ENCODE data around the gene CACNA1C.

The CACNA1C gene

DNA sequence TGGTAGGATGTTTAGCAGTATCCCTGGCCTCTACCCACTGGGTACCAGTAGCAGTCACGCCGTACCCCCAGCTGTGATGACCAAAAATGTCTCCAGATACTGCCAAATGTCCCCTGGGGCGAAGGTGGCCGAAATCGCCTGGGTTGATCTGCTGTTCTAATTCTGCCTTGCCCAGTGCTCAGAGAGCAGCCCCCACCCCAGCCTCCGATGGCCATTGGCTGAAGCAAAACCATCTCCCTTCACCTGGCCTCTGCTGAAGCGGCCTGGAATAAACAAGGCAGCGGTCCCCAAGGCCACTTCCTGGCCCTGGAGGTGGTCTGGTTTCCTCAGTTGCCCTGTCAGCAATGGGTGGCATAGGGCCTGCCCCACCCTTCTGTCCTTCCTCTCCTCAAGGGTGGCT lies 298.4 kb downstream of the CACNA1C start:
- Histone ChIP-seq H3K4me1 (ENCODE audit: control extremely low read depth in 1 of 4, control insufficient read depth in 4 of 4, insufficient read depth in 4 of 4, low read length in 3 of 4) (peaks cover 5 to 44% (median 40%) of the 10 kb centered on the region in 4 experiments), H3K4me3 (ENCODE audit: control insufficient read depth in 1 of 7, extremely low read depth in 1 of 7, insufficient read depth in 4 of 7, low read depth in 2 of 7, low read length in 6 of 7) (no peak overlapping the region), H3K27me3 (replicated peaks in 2 of 5; ENCODE audit: control insufficient read depth in 4 of 5, insufficient read depth in 5 of 5, low read length in 4 of 5) (no peaks in the 10 kb centered on the region), H3K27ac (ENCODE audit: insufficient read depth in 1 of 2, low read depth in 1 of 2, low read length in 2 of 2, poor library complexity in 1 of 2, severe bottlenecking in 2 of 2) (no peak overlapping the region), H3K36me3 (ENCODE audit: control insufficient read depth in 4 of 4, insufficient read depth in 4 of 4, low read length in 3 of 4) (no peaks in the 10 kb centered on the region), H3K9me3 (ENCODE audit: control extremely low read depth in 1 of 5, control insufficient read depth in 4 of 5, insufficient read depth in 2 of 5, low read depth in 1 of 5, low read length in 4 of 5) (no peaks in the 10 kb centered on the region)
- 96% methylated on average over 8 of the region's 8 CpGs for WGBS (ENCODE audit: insufficient coverage)
- ChIA-PET POLR2A (no interaction called here), CTCF (no interaction called here)
- no peak for DNase-seq

DNA sequence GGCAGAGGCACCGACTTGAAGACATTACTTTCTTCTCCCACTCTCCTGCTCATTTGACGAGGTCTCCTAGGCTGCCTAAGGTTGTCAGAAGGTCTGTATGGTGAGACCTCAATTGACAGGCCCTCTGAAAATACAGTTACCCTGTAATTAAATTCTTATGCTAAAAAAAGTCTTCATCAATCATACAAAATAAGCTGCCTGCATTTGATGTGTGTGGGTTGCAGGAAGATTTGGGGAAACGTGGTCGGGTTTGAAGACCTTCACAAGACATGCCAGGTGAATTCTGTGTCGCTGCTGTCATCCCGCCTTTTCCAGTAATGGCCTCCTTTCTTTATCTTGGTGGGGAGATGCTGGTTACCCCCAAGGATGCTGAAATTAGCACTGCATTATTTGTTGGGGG lies 299.4 kb downstream of the CACNA1C start:
- no peak overlapping the region for H3K27ac ChIP-seq (ENCODE audit: insufficient read depth in 1 of 2, low read depth in 1 of 2, low read length in 2 of 2, poor library complexity in 1 of 2, severe bottlenecking in 2 of 2)
- H3K4me1 ChIP-seq (ENCODE audit: control extremely low read depth in 1 of 4, control insufficient read depth in 4 of 4, insufficient read depth in 4 of 4, low read length in 3 of 4) = peaks cover 5 to 55% (median 48%) of the 10 kb centered on the region in 4 experiments
- ChIA-PET CTCF (no interaction called here), POLR2A (no interaction called here)
- 93% methylated on average over 5 of the region's 6 CpGs for WGBS (ENCODE audit: insufficient coverage)
- no peak for DNase-seq
- H3K27me3 ChIP-seq (replicated peaks in 2 of 5; ENCODE audit: control insufficient read depth in 4 of 5, insufficient read depth in 5 of 5, low read length in 4 of 5) = no peaks in the 10 kb centered on the region
- H3K36me3 ChIP-seq (ENCODE audit: control insufficient read depth in 4 of 4, insufficient read depth in 4 of 4, low read length in 3 of 4) = no peaks in the 10 kb centered on the region
- H3K9me3 ChIP-seq (ENCODE audit: control extremely low read depth in 1 of 5, control insufficient read depth in 4 of 5, insufficient read depth in 2 of 5, low read depth in 1 of 5, low read length in 4 of 5) = no peaks in the 10 kb centered on the region
- H3K4me3 ChIP-seq (ENCODE audit: control insufficient read depth in 1 of 7, extremely low read depth in 1 of 7, insufficient read depth in 4 of 7, low read depth in 2 of 7, low read length in 6 of 7) = no peak overlapping the region

DNA sequence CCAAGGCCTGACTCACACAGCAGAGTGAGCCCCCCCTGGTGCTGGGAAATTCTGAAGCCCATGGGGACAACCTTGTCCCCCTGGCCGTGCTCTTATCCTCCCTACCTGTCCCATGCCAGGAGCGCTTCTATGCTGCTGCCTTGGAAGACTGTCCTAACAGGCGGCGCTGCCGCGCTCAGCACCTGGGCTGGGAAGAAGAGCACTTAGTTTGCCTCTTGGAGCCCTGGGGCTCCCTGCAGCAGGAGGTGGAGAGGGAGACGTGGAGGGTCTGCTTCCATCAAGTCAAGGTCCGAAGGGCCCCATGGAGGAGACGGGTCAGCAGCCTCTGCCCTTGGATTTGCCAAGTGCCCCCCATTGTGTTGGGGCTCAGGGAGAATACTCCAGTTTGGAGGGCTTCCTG lies 300.5 kb downstream of the CACNA1C start:
- H3K9me3 ChIP-seq (ENCODE audit: control extremely low read depth in 1 of 5, control insufficient read depth in 4 of 5, insufficient read depth in 2 of 5, low read depth in 1 of 5, low read length in 4 of 5) = no peaks in the 10 kb centered on the region
- H3K36me3 ChIP-seq (ENCODE audit: control insufficient read depth in 4 of 4, insufficient read depth in 4 of 4, low read length in 3 of 4) = no peaks in the 10 kb centered on the region
- H3K4me3 ChIP-seq (ENCODE audit: control insufficient read depth in 1 of 7, extremely low read depth in 1 of 7, insufficient read depth in 4 of 7, low read depth in 2 of 7, low read length in 6 of 7) = no peak overlapping the region
- H3K27ac ChIP-seq (ENCODE audit: insufficient read depth in 1 of 2, low read depth in 1 of 2, low read length in 2 of 2, poor library complexity in 1 of 2, severe bottlenecking in 2 of 2) = no peak overlapping the region
- POLR2A ChIA-PET = no interaction called here
- H3K4me1 ChIP-seq (ENCODE audit: control extremely low read depth in 1 of 4, control insufficient read depth in 4 of 4, insufficient read depth in 4 of 4, low read length in 3 of 4) = peaks cover 10 to 65% (median 59%) of the 10 kb centered on the region in 4 experiments
- no peaks in the 10 kb centered on the region for H3K27me3 ChIP-seq (replicated peaks in 2 of 5; ENCODE audit: control insufficient read depth in 4 of 5, insufficient read depth in 5 of 5, low read length in 4 of 5)
- no peak for DNase-seq
- CTCF ChIA-PET = interaction anchor here (1.4 to 4.8 kb wide), 2 partner anchors 8 to 230 kb away, joined by 5 to 31 read pairs; no protein-coding TSS in a partner anchor
- 100% methylated on average over 7 of the region's 9 CpGs for whole genome bisulfite sequencing (ENCODE audit: insufficient coverage)

DNA sequence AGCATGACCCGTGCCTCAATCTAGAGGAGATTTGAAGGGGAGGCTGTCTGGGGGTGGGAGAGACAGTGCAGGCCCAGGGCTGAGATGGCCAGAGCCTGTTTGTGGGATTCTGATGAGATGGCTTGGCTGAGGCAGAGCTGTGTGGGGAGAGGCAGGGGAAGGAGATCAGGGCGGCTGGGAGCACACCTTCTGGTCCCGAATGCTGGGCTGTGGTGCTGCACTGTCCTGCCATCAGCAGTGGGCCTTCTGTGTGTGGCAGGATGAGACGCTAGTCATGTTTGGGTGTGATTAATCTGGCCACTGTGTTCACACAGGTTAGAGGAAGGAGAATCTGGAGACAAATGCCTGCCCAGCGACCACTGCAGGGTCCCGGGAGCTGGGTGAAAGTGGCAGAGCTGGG lies 300.9 kb downstream of the CACNA1C start:
- H3K9me3 ChIP-seq (ENCODE audit: control extremely low read depth in 1 of 5, control insufficient read depth in 4 of 5, insufficient read depth in 2 of 5, low read depth in 1 of 5, low read length in 4 of 5) = no peaks in the 10 kb centered on the region
- H3K27ac ChIP-seq (ENCODE audit: insufficient read depth in 1 of 2, low read depth in 1 of 2, low read length in 2 of 2, poor library complexity in 1 of 2, severe bottlenecking in 2 of 2) = no peak overlapping the region
- ChIA-PET POLR2A (interaction anchor here (0.6 kb wide), 1 partner anchor 319 kb away, joined by 3 read pairs; no protein-coding TSS in a partner anchor), CTCF (interaction anchor here (0.8 to 4.8 kb wide), 6 partner anchors 8 to 297 kb away, joined by 3 to 31 read pairs (median 4); no protein-coding TSS in a partner anchor)
- peaks cover 13 to 69% (median 63%) of the 10 kb centered on the region in 4 experiments for H3K4me1 ChIP-seq (ENCODE audit: control extremely low read depth in 1 of 4, control insufficient read depth in 4 of 4, insufficient read depth in 4 of 4, low read length in 3 of 4)
- no peaks in the 10 kb centered on the region for H3K27me3 ChIP-seq (replicated peaks in 2 of 5; ENCODE audit: control insufficient read depth in 4 of 5, insufficient read depth in 5 of 5, low read length in 4 of 5)
- no peak overlapping the region for H3K4me3 ChIP-seq (ENCODE audit: control insufficient read depth in 1 of 7, extremely low read depth in 1 of 7, insufficient read depth in 4 of 7, low read depth in 2 of 7, low read length in 6 of 7)
- H3K36me3 ChIP-seq (ENCODE audit: control insufficient read depth in 4 of 4, insufficient read depth in 4 of 4, low read length in 3 of 4) = no peaks in the 10 kb centered on the region
- peak in 1 of 3 donors; percentile 39 for DNase-seq
- WGBS (ENCODE audit: insufficient coverage) = 71% methylated on average over 6 of the region's 6 CpGs

DNA sequence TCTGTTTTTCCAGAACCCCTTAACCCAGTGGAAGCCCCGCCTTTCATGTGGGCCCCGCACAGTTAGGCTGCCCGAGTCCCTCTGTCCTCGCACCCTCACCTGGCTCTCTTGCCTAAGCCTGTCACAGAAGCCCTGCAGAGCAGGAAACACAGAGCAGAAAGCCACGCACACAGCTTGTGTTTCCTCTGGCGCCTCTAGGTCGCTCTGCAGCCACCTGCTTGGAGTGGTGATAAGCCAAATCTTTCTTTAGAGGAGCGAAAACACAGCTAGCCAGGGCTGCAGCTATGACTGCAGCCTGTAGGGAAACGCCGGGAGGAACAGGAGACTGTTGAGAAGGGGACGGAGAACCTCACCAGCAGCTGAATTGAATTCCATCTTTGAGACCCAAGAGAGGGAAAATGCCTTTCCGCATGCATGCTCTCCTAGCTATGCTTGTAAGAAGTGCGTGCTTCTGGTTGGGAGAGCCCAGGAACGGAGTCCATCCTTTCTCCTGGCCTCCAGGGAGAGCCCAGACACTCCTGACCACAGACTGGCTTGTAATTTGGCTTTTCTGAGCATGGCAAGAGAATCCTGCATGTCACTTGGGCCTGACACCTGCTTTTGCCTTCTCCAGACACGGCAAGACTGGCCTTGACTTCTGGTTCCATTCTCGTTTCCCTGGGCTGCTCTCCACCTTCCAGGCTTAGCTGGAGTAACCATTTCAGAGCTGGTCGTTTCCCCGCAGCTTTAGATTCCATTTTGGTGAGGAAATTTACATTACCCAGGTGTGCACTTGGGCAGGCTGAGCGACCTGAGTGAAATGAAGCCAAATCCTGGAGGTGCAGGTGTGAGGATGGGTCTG lies 301.6 kb downstream of the CACNA1C start:
- Histone ChIP-seq H3K4me3 (ENCODE audit: control insufficient read depth in 1 of 7, extremely low read depth in 1 of 7, insufficient read depth in 4 of 7, low read depth in 2 of 7, low read length in 6 of 7) (no peak overlapping the region), H3K27ac (ENCODE audit: insufficient read depth in 1 of 2, low read depth in 1 of 2, low read length in 2 of 2, poor library complexity in 1 of 2, severe bottlenecking in 2 of 2) (no peak overlapping the region), H3K9me3 (ENCODE audit: control extremely low read depth in 1 of 5, control insufficient read depth in 4 of 5, insufficient read depth in 2 of 5, low read depth in 1 of 5, low read length in 4 of 5) (no peaks in the 10 kb centered on the region), H3K4me1 (ENCODE audit: control extremely low read depth in 1 of 4, control insufficient read depth in 4 of 4, insufficient read depth in 4 of 4, low read length in 3 of 4) (peaks cover 19 to 76% (median 70%) of the 10 kb centered on the region in 4 experiments), H3K27me3 (replicated peaks in 2 of 5; ENCODE audit: control insufficient read depth in 4 of 5, insufficient read depth in 5 of 5, low read length in 4 of 5) (no peaks in the 10 kb centered on the region), H3K36me3 (ENCODE audit: control insufficient read depth in 4 of 4, insufficient read depth in 4 of 4, low read length in 3 of 4) (no peaks in the 10 kb centered on the region)
- ChIA-PET CTCF (interaction anchor here (0.8 to 4.8 kb wide), 11 partner anchors 9 to 298 kb away, joined by 3 to 31 read pairs (median 4); no protein-coding TSS in a partner anchor), POLR2A (interaction anchor here (0.6 to 1.0 kb wide), 2 partner anchors 148 to 318 kb away, joined by 3 read pairs; no protein-coding TSS in a partner anchor)
- WGBS (ENCODE audit: insufficient coverage) = 51% methylated on average over 15 of the region's 19 CpGs
- peak in 2 of 3 donors; percentile 72 to 75 for DNase-seq

DNA sequence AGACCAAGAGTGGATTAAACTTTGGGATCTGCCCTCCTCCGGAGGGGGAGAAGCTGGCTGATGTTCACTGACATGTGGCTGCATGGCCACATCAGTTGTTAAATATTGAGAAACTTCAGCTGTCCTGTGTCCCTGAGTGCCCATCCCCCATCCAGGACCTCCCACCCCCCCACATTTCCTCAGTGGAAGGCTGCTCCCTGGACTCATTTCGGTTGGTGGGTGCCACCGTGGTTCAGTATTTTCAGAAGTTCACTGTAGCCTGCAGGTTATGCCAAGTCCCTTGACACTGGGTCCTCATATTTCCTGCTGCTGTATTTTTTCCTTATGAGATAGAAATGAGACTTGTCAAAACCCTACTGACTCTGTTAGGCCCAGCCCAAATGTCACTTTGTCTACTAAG lies 302.4 kb downstream of the CACNA1C start:
- Histone ChIP-seq H3K36me3 (ENCODE audit: control insufficient read depth in 4 of 4, insufficient read depth in 4 of 4, low read length in 3 of 4) (no peaks in the 10 kb centered on the region), H3K27me3 (replicated peaks in 2 of 5; ENCODE audit: control insufficient read depth in 4 of 5, insufficient read depth in 5 of 5, low read length in 4 of 5) (no peaks in the 10 kb centered on the region), H3K27ac (ENCODE audit: insufficient read depth in 1 of 2, low read depth in 1 of 2, low read length in 2 of 2, poor library complexity in 1 of 2, severe bottlenecking in 2 of 2) (no peak overlapping the region), H3K4me1 (ENCODE audit: control extremely low read depth in 1 of 4, control insufficient read depth in 4 of 4, insufficient read depth in 4 of 4, low read length in 3 of 4) (peaks cover 22 to 83% (median 77%) of the 10 kb centered on the region in 4 experiments), H3K4me3 (ENCODE audit: control insufficient read depth in 1 of 7, extremely low read depth in 1 of 7, insufficient read depth in 4 of 7, low read depth in 2 of 7, low read length in 6 of 7) (no peak overlapping the region), H3K9me3 (ENCODE audit: control extremely low read depth in 1 of 5, control insufficient read depth in 4 of 5, insufficient read depth in 2 of 5, low read depth in 1 of 5, low read length in 4 of 5) (no peaks in the 10 kb centered on the region)
- WGBS (ENCODE audit: insufficient coverage) = 75% methylated on average over 3 of the region's 3 CpGs
- DNase-seq = no peak
- POLR2A ChIA-PET = interaction anchor here (0.6 to 1.0 kb wide), 2 partner anchors 20 to 147 kb away, joined by 3 read pairs; no protein-coding TSS in a partner anchor
- CTCF ChIA-PET = interaction anchor here (0.5 to 4.8 kb wide), 13 partner anchors 8 to 305 kb away, joined by 3 to 31 read pairs (median 4); no protein-coding TSS in a partner anchor

DNA sequence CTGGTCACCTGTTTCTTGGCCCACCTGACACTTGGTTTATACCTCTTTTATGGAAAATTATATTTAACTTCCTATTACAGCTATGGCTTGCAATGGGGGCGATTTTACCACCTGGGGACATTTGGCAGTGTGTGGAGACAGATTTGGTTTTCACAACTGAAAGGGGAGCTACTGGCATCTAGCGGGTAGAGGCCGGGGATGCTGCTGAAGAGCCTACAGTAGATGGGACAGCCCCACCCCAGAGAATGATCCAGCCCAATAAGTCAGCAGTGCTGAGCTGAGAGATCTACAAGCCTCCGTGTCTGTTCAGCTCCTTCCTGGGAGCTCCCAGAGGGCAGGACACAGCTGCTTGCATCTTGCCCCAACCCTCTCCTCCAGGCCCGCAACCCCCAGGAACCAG lies 302.8 kb downstream of the CACNA1C start:
- Histone ChIP-seq H3K4me1 (ENCODE audit: control extremely low read depth in 1 of 4, control insufficient read depth in 4 of 4, insufficient read depth in 4 of 4, low read length in 3 of 4) (peaks cover 22 to 88% (median 81%) of the 10 kb centered on the region in 4 experiments), H3K27me3 (replicated peaks in 2 of 5; ENCODE audit: control insufficient read depth in 4 of 5, insufficient read depth in 5 of 5, low read length in 4 of 5) (no peaks in the 10 kb centered on the region), H3K4me3 (ENCODE audit: control insufficient read depth in 1 of 7, extremely low read depth in 1 of 7, insufficient read depth in 4 of 7, low read depth in 2 of 7, low read length in 6 of 7) (no peak overlapping the region), H3K36me3 (ENCODE audit: control insufficient read depth in 4 of 4, insufficient read depth in 4 of 4, low read length in 3 of 4) (no peaks in the 10 kb centered on the region), H3K9me3 (ENCODE audit: control extremely low read depth in 1 of 5, control insufficient read depth in 4 of 5, insufficient read depth in 2 of 5, low read depth in 1 of 5, low read length in 4 of 5) (no peaks in the 10 kb centered on the region), H3K27ac (ENCODE audit: insufficient read depth in 1 of 2, low read depth in 1 of 2, low read length in 2 of 2, poor library complexity in 1 of 2, severe bottlenecking in 2 of 2) (no peak overlapping the region)
- no peak for DNase-seq
- WGBS (ENCODE audit: insufficient coverage) = 100% methylated on average over 2 of the region's 5 CpGs
- ChIA-PET CTCF (interaction anchor here (0.5 to 4.8 kb wide), 13 partner anchors 7 to 306 kb away, joined by 3 to 31 read pairs (median 5); no protein-coding TSS in a partner anchor), POLR2A (interaction anchor here (0.6 kb wide), 1 partner anchor 21 kb away, joined by 3 read pairs; no protein-coding TSS in a partner anchor)

Measured in common myeloid progenitor, CD34-positive (primary cell).